Measurements from ENCODE around the gene ARID1B. TPM values are rescaled to one million over a fixed set of nuclear protein-coding genes. Genes with fewer than 3 reads are reported as not detected.

ARID1B gene
- total and polyA plus RNA-seq, 2 of the 4 experiments (the other 2 are of a cell fraction) = 14.5 to 20.1 TPM

DNA sequence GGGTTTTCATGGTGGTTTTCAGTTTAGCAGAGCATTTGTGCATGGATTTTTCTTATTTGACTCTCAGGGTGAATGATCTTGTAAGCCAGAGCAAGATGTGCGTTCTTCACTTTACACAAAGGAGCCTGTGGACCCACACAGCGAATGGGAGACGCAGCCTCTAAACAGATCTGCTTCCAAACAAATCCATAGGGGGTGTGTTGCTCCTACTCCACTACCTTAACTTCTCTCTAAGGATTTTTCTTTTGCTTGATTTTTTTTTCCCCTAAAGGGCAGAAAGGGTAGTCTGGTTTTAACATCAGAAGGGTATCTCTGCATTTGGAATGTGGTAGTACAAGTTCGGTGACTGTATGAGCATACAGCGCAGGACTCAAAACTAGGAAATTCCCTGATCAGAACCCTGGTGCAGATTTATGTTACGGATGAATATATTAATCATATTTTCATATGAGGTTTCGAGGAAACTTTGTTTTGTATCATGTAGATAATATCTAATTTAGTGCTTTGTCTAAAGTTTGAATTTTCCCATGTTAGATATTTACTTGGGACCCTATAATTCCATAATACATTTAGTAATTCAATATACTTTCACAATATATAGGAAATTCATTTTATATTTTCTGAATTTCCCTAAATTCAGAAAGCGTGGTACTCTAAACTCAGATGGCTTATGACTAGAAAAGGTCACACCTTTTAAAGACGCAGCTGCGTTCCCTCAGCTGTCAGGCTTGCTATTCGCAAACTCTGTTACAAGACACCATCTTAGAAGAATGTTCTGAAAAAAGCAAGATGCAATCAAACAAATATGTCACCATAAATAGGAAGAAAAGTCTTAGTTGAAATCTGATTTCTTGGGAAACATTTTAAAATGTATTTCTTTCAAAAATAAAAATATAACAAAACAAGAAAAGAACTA lies 349.3 kb downstream of the ARID1B start:
- no peak overlapping the region for H2BK15ac ChIP-seq (ENCODE audit: low read depth, low read length)
- no peak overlapping the region for H2AK9ac ChIP-seq (replicated peaks; ENCODE audit: low read depth, low read length, poor library complexity)
- H3K14ac ChIP-seq (replicated peaks; ENCODE audit: low read depth, low read length) = no peak overlapping the region
- H3K23ac ChIP-seq (ENCODE audit: low read depth, low read length) = no peak overlapping the region
- no peak overlapping the region for H4K5ac ChIP-seq (ENCODE audit: low read depth, low read length)
- no peaks in the 10 kb centered on the region for H3K9me3 ChIP-seq (ENCODE audit: control insufficient read depth, insufficient read depth, low read length)
- no peak overlapping the region for H3K27ac ChIP-seq (ENCODE audit: insufficient read depth, low read length)
- peaks cover 21 to 35% of the 10 kb centered on the region in 2 experiments for H3K79me1 ChIP-seq (ENCODE audit: low read depth in 1 of 2, low read length in 2 of 2)
- CTCF ChIA-PET = no interaction called here
- dilution Hi-C loops (cut with HindIII; ENCODE audit: low sequenced_read_pairs, unreplicated experiment) (no loop called here), intact Hi-C loops (cut with micrococcal nuclease) (no loop called here), in situ Hi-C loops (cut with MboI; ENCODE audit: low sequenced_read_pairs) (no loop called here)
- H2AK5ac ChIP-seq (ENCODE audit: low read depth, low read length) = no peak overlapping the region
- H3K4me2 ChIP-seq (ENCODE audit: low read depth, low read length) = no peak overlapping the region
- WGBS, 2 experiments (ENCODE audit: extremely low coverage in 2 of 2, insufficient read length in 1 of 2) = no CpG with 5 or more reads among the region's 11 CpGs
- H3K9ac ChIP-seq (ENCODE audit: low read depth, low read length) = no peak overlapping the region
- H3K4ac ChIP-seq (ENCODE audit: low read depth, low read length) = no peak overlapping the region
- TF ChIP-seq MAZ (IDR thresholded peaks at IDR 0.05; ENCODE audit: borderline replicate concordance, low read depth, low read length) (no peak), RFX5 (IDR thresholded peaks at IDR 0.05; ENCODE audit: low read depth, low read length) (no peak), CHD1 (IDR thresholded peaks at IDR 0.05; ENCODE audit: low read depth, low read length) (no peak), BHLHE40 (IDR thresholded peaks at IDR 0.05; ENCODE audit: low read depth, low read length) (no peak), RAD21 (IDR thresholded peaks at IDR 0.05; ENCODE audit: low read length) (no peak), MAFK (IDR thresholded peaks at IDR 0.05; ENCODE audit: low read depth, low read length) (no peak), POLR2A (IDR thresholded peaks at IDR 0.05; ENCODE audit: low read depth, low read length) (no peak), ELK1 (IDR thresholded peaks at IDR 0.05; ENCODE audit: borderline replicate concordance, low read depth, low read length) (no peak), FOS (IDR thresholded peaks at IDR 0.05; ENCODE audit: low read depth, low read length) (no peak), RCOR1 (IDR thresholded peaks at IDR 0.05; ENCODE audit: insufficient replicate concordance, low read length) (no peak), USF2 (IDR thresholded peaks at IDR 0.05; ENCODE audit: low read depth, low read length) (no peak), CEBPB (IDR thresholded peaks at IDR 0.05; ENCODE audit: low read depth, low read length) (no peak), NFE2L2 (IDR thresholded peaks at IDR 0.05; ENCODE audit: low read depth, low read length) (no peak)
- TF ChIP-seq, protein P1, sequence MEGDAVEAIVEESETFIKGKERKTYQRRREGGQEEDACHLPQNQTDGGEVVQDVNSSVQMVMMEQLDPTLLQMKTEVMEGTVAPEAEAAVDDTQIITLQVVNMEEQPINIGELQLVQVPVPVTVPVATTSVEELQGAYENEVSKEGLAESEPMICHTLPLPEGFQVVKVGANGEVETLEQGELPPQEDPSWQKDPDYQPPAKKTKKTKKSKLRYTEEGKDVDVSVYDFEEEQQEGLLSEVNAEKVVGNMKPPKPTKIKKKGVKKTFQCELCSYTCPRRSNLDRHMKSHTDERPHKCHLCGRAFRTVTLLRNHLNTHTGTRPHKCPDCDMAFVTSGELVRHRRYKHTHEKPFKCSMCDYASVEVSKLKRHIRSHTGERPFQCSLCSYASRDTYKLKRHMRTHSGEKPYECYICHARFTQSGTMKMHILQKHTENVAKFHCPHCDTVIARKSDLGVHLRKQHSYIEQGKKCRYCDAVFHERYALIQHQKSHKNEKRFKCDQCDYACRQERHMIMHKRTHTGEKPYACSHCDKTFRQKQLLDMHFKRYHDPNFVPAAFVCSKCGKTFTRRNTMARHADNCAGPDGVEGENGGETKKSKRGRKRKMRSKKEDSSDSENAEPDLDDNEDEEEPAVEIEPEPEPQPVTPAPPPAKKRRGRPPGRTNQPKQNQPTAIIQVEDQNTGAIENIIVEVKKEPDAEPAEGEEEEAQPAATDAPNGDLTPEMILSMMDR (conservative IDR thresholded peaks at IDR 0.05; ENCODE audit: low read depth, low read length) = no peak
- H2AFZ ChIP-seq (replicated peaks; ENCODE audit: low read length, poor library complexity) = no peak overlapping the region
- H2BK120ac ChIP-seq (ENCODE audit: low read depth, low read length) = no peak overlapping the region
- H3K18ac ChIP-seq (ENCODE audit: low read depth, low read length) = no peak overlapping the region
- H4K91ac ChIP-seq (ENCODE audit: insufficient read depth, low read depth, low read length) = no peak overlapping the region
- no peaks in the 10 kb centered on the region for H3K27me3 ChIP-seq (ENCODE audit: control insufficient read depth, insufficient read depth, low read length)
- H4K8ac ChIP-seq (ENCODE audit: low read depth in 2 of 2, low read length in 2 of 2) = no peak overlapping the region
- H3K4me1 ChIP-seq (ENCODE audit: control insufficient read depth, insufficient read depth, low read length) = peaks cover 3% of the 10 kb centered on the region
- peaks cover 1% of the 10 kb centered on the region; the same call in 1 of the 2 replicates for H3K36me3 ChIP-seq (ENCODE audit: control insufficient read depth, insufficient read depth, low read length)
- ATAC-seq (ENCODE audit: low read depth) (no peak), DNase-seq (no peak)
- H2BK5ac ChIP-seq (ENCODE audit: low read depth, low read length, poor library complexity, severe bottlenecking) = no peak overlapping the region
- no peak overlapping the region for H2BK20ac ChIP-seq (ENCODE audit: low read depth, low read length)
- no peak overlapping the region for H3K4me3 ChIP-seq (ENCODE audit: insufficient read depth, low read depth, low read length)
- no peaks in the 10 kb centered on the region for H4K20me1 ChIP-seq (ENCODE audit: insufficient read depth, low read length)
- BruUV-seq (replicated peaks) = no TSS peak
- POLR2A ChIA-PET (ENCODE audit: unreplicated experiment) = no interaction called here
- peaks cover 5% of the 10 kb centered on the region; the same call in 1 of the 2 replicates for H3K9me1 ChIP-seq (ENCODE audit: insufficient read depth, low read length)
- no peak overlapping the region for H3K56ac ChIP-seq (ENCODE audit: extremely low read depth, insufficient read depth, low read length)

All from IMR-90 (cell line).